GM23248 (cell line): ENCODE results near the gene UNC5C. TPM values are rescaled to one million over a fixed set of nuclear protein-coding genes. Genes with fewer than 3 reads are reported as not detected.

Experiments used
- DNase-seq: peaks from one replicate; pipeline ENCODE4 v3.0.0-alpha.2; 2015
- H2AFZ ChIP-seq: fragments of 200-600 bp; sonication (generic); 2 replicates; pipeline ENCODE4 v1.6.1; 2016; ENCODE audit warnings: antibody characterized with exemption
- H3F3A ChIP-seq: fragments of 200-600 bp; sonication (generic); 2 replicates; pipeline ENCODE4 v1.6.1; 2016; ENCODE audit warnings: mild to moderate bottlenecking, antibody characterized with exemption, mixed run types; ENCODE audit not compliant: insufficient read depth
- H3K27ac ChIP-seq: fragments of 200-600 bp; sonication (generic); 2 replicates; pipeline ENCODE4 v1.5.1; 2016; ENCODE audit warnings: mild to moderate bottlenecking
- H3K27me3 ChIP-seq: fragments of 200-600 bp; sonication (generic); replicated peaks from 2 replicates; pipeline ENCODE4 v1.6.1; 2016; ENCODE audit warnings: mild to moderate bottlenecking; ENCODE audit not compliant: insufficient read depth
- H3K36me3 ChIP-seq: fragments of 200-600 bp; sonication (generic); 2 replicates; pipeline ENCODE4 v1.6.1; 2016; ENCODE audit warnings: low read depth, mild to moderate bottlenecking
- H3K4me1 ChIP-seq: fragments of 200-600 bp; sonication (generic); 2 replicates; pipeline ENCODE4 v1.6.1; 2016; ENCODE audit warnings: mild to moderate bottlenecking; ENCODE audit not compliant: insufficient read depth
- H3K4me2 ChIP-seq: fragments of 200-600 bp; sonication (generic); one replicate; pipeline ENCODE4 v1.6.1; 2016; ENCODE audit warnings: mild to moderate bottlenecking; ENCODE audit not compliant: unreplicated experiment
- H3K4me3 ChIP-seq: fragments of 200-600 bp; sonication (generic); 2 replicates; pipeline ENCODE4 v1.5.1; 2016; ENCODE audit warnings: mild to moderate bottlenecking
- H3K79me2 ChIP-seq: fragments of 200-600 bp; sonication (generic); 2 replicates; pipeline ENCODE4 v1.6.1; 2016; ENCODE audit warnings: mild to moderate bottlenecking; ENCODE audit not compliant: insufficient read depth
- H3K9ac ChIP-seq: fragments of 200-600 bp; sonication (generic); 2 replicates; pipeline ENCODE4 v1.6.1; 2016; ENCODE audit warnings: mild to moderate bottlenecking
- H3K9me2 ChIP-seq: fragments of 200-600 bp; sonication (generic); 2 replicates; pipeline ENCODE4 v1.6.1; 2016; ENCODE audit warnings: mixed run types, mild to moderate bottlenecking, moderate library complexity; ENCODE audit not compliant: insufficient read depth
- H3K9me3 ChIP-seq: fragments of 200-600 bp; sonication (generic); one replicate; pipeline ENCODE4 v1.6.1; 2017; ENCODE audit warnings: low read depth
- H4K20me1 ChIP-seq: fragments of 200-600 bp; sonication (generic); 2 replicates; pipeline ENCODE4 v1.6.0; 2016; ENCODE audit not compliant: insufficient read depth
- EZH2 ChIP-seq: fragments of 200-600 bp; sonication (generic); IDR thresholded peaks from 2 replicates; pipeline ENCODE4 v1.6.1; 2018; ENCODE audit warnings: antibody characterized with exemption, mild to moderate bottlenecking; ENCODE audit not compliant: insufficient read depth, poor library complexity, severe bottlenecking
- EZH2phosphoT487 ChIP-seq: fragments of 200-600 bp; sonication (generic); IDR thresholded peaks from 2 replicates; pipeline ENCODE4 v1.6.1; 2018; ENCODE audit warnings: antibody characterized with exemption, moderate library complexity, mild to moderate bottlenecking, low read depth; ENCODE audit not compliant: insufficient read depth
- WGBS, 2 experiments: methylation state at CpG; one replicate each; pipeline ENCODE4 v1.1.6; 2015 to 2017; ENCODE audit warnings: low lambda C conversion rate in 2 of 2, low coverage in 1 of 2; ENCODE audit errors: missing lambda C conversion rate in 2 of 2; 5-methylcytosine and 5-hydroxymethylcytosine counted together
- in situ Hi-C: fragments of 300-500 bp; cut with MboI; formaldehyde crosslinking; loops from 2 replicates; pipeline ENCODE4 v1.15.0; 2020
- polyA plus RNA-seq: library from polyadenylated mRNA; unstranded; fragments of >200 nt; fragmentation: Nextera tagmentation; extraction: Ambion mirVana; gene quantifications from 2 replicates; pipeline ENCODE4 v1.2.1, GENCODE V29; 2016
- total RNA-seq: library from RNA; depleted of rRNA; stranded (reverse); fragments of >200 nt; shearing (Covaris generic); gene quantifications from 2 replicates; pipeline ENCODE4 v1.2.3, GENCODE V29; 2014

The UNC5C gene
- total and polyA plus RNA-seq, 2 experiments from 2014 or later, result not detected

GRCh38 chr4:95251568-95251967 is 297.2 kb downstream of the UNC5C start:
- H2AFZ ChIP-seq, result no peak overlapping the region
- no peaks in the 10 kb centered on the region for H3K27me3 ChIP-seq
- no peaks in the 10 kb centered on the region for H3K36me3 ChIP-seq
- in situ Hi-C loops, result no loop called here
- H3K79me2 ChIP-seq, result no peaks in the 10 kb centered on the region
- no peak overlapping the region for H3K9ac ChIP-seq
- TF ChIP-seq EZH2phosphoT487 (no peak), EZH2 (no peak)
- H3K4me3 ChIP-seq, result no peak overlapping the region
- no peak overlapping the region for H3K27ac ChIP-seq
- 23 to 40% methylated on average over 2 of the region's 2 CpGs for WGBS, 2 experiments
- H4K20me1 ChIP-seq, result no peaks in the 10 kb centered on the region
- DNase-seq, result no peak
- H3K4me1 ChIP-seq, result 0 out of 2 replicates have a peak, but pooled peaks cover 3% of the 10 kb centered on the region
- H3F3A ChIP-seq, result no peaks in the 10 kb centered on the region; the same call in 1 of the 2 replicates
- H3K9me3 ChIP-seq, result no peaks in the 10 kb centered on the region
- no peak overlapping the region for H3K4me2 ChIP-seq
- H3K9me2 ChIP-seq, result no peaks in the 10 kb centered on the region

- 53 to 60% methylated on average over 7 of the region's 7 CpGs for WGBS, 2 experiments
- H3F3A ChIP-seq, result no peaks in the 10 kb centered on the region; the same call in 1 of the 2 replicates
- no peak for DNase-seq
- H3K4me1 ChIP-seq, result 0 out of 2 replicates have a peak, but pooled peaks cover 2% of the 10 kb centered on the region
- H3K4me3 ChIP-seq, result no peak overlapping the region
- no peak overlapping the region for H3K9ac ChIP-seq
- H4K20me1 ChIP-seq, result no peaks in the 10 kb centered on the region
- no peak overlapping the region for H3K4me2 ChIP-seq
- no peaks in the 10 kb centered on the region for H3K9me2 ChIP-seq
- no peaks in the 10 kb centered on the region for H3K79me2 ChIP-seq
- no peaks in the 10 kb centered on the region for H3K27me3 ChIP-seq
- in situ Hi-C loops, result no loop called here
- no peak overlapping the region for H2AFZ ChIP-seq
- no peak overlapping the region for H3K27ac ChIP-seq
- no peak for TF ChIP-seq EZH2
- no peak for TF ChIP-seq EZH2phosphoT487
- H3K9me3 ChIP-seq, result no peaks in the 10 kb centered on the region
- H3K36me3 ChIP-seq, result no peaks in the 10 kb centered on the region
These were observed 298.1 kb downstream of the UNC5C start for GRCh38 chr4:95250544-95251137.

- in situ Hi-C loops, result no loop called here
- Histone ChIP-seq H3K4me2 (no peak overlapping the region), H3K4me3 (no peak overlapping the region), H3K9me2 (no peaks in the 10 kb centered on the region), H3K27ac (no peak overlapping the region), H3K9ac (no peak overlapping the region), H3K79me2 (no peaks in the 10 kb centered on the region), H3F3A (no peaks in the 10 kb centered on the region; the same call in 1 of the 2 replicates), H3K36me3 (no peaks in the 10 kb centered on the region), H2AFZ (no peak overlapping the region), H4K20me1 (no peaks in the 10 kb centered on the region), H3K9me3 (no peaks in the 10 kb centered on the region), H3K27me3 (no peaks in the 10 kb centered on the region), H3K4me1 (no peaks in the 10 kb centered on the region)
- no peak for DNase-seq
- TF ChIP-seq EZH2 (no peak), EZH2phosphoT487 (no peak)
- WGBS, 2 experiments, result 61 to 70% methylated on average over 3 of the region's 3 CpGs
These were observed 299.2 kb downstream of the UNC5C start for GRCh38 chr4:95249426-95250021.

- H3K27ac ChIP-seq, result no peak overlapping the region
- no peaks in the 10 kb centered on the region for H3K79me2 ChIP-seq
- no peaks in the 10 kb centered on the region for H3K9me3 ChIP-seq
- H2AFZ ChIP-seq, result no peak overlapping the region
- H3K36me3 ChIP-seq, result no peaks in the 10 kb centered on the region
- no peak overlapping the region for H3K9ac ChIP-seq
- in situ Hi-C loops, result no loop called here
- peak; percentile 20 for DNase-seq
- 0% methylated on average over 1 of the region's 1 CpG for WGBS, 2 experiments
- H3K4me2 ChIP-seq, result no peak overlapping the region
- H3K4me1 ChIP-seq, result no peaks in the 10 kb centered on the region
- no peaks in the 10 kb centered on the region for H4K20me1 ChIP-seq
- no peak overlapping the region for H3K4me3 ChIP-seq
- TF ChIP-seq EZH2phosphoT487 (no peak), EZH2 (no peak)
- H3K27me3 ChIP-seq, result no peaks in the 10 kb centered on the region
- no peaks in the 10 kb centered on the region for H3K9me2 ChIP-seq
- H3F3A ChIP-seq, result no peaks in the 10 kb centered on the region; the same call in 1 of the 2 replicates
These were observed 299.9 kb downstream of the UNC5C start for GRCh38 chr4:95248720-95249425.
